Astrocyte (in vitro differentiated cells and primary cell): ENCODE results near the gene HRAS. TPM values are rescaled to one million over a fixed set of nuclear protein-coding genes. Genes with fewer than 3 reads are reported as not detected.

ENCODE experiments used
- DNase-seq: peaks from one replicate; pipeline ENCODE4 v3.0.0-alpha.2; 2010; ENCODE audit warnings: low read depth
- FAIRE-seq: peaks from 2 replicates; lab custom pipeline; 2011; peaks lifted over from hg19 to GRCh38; lab: Jason Lieb, UNC
- H2AFZ ChIP-seq: 2 replicates; pipeline ENCODE4 v1.6.0; 2012; ENCODE audit warnings: low read depth, low read length, inconsistent platforms
- H3K27ac ChIP-seq: 2 replicates; pipeline ENCODE4 v1.5.1; 2011; ENCODE audit warnings: low read depth, low read length, inconsistent platforms
- H3K27me3 ChIP-seq: 2 replicates; pipeline ENCODE4 v1.6.0; 2011; ENCODE audit warnings: low read length, inconsistent platforms; ENCODE audit not compliant: insufficient read depth
- H3K36me3 ChIP-seq: 2 replicates; pipeline ENCODE4 v1.5.1; 2011; ENCODE audit warnings: low read length, inconsistent platforms; ENCODE audit not compliant: insufficient read depth
- H3K4me1 ChIP-seq: 2 replicates; pipeline ENCODE4 v1.5.1; 2011; ENCODE audit warnings: low read length, inconsistent platforms; ENCODE audit not compliant: insufficient read depth
- H3K4me2 ChIP-seq: 2 replicates; pipeline ENCODE4 v1.6.0; 2012; ENCODE audit warnings: low read length, inconsistent platforms
- H3K4me3 ChIP-seq: 2 replicates; pipeline ENCODE4 v1.5.1; 2011; ENCODE audit warnings: low read depth, mild to moderate bottlenecking, low read length, inconsistent platforms; ENCODE audit not compliant: insufficient read depth
- H3K79me2 ChIP-seq: 2 replicates; pipeline ENCODE4 v1.6.0; 2012; ENCODE audit warnings: mild to moderate bottlenecking, low read length, inconsistent platforms; ENCODE audit not compliant: insufficient read depth
- H3K9ac ChIP-seq: 2 replicates; pipeline ENCODE4 v1.6.0; 2012; ENCODE audit warnings: mild to moderate bottlenecking, low read length, inconsistent platforms
- H3K9me3 ChIP-seq: 2 replicates; pipeline ENCODE4 v1.5.1; 2012; ENCODE audit warnings: low read depth, mild to moderate bottlenecking, low read length, inconsistent platforms; ENCODE audit not compliant: insufficient read depth
- H4K20me1 ChIP-seq: 2 replicates; pipeline ENCODE4 v1.6.0; 2012; ENCODE audit warnings: low read length, inconsistent platforms; ENCODE audit not compliant: insufficient read depth
- H3K27ac Mint-ChIP-seq: one replicate; pipeline ENCODE4 v1.8.0; 2021; ENCODE audit warnings: mild to moderate bottlenecking, mixed read lengths; ENCODE audit not compliant: unreplicated experiment
- H3K27me3 Mint-ChIP-seq: one replicate; pipeline ENCODE4 v1.8.0; 2021; ENCODE audit warnings: low read depth, mixed read lengths; ENCODE audit not compliant: unreplicated experiment
- H3K36me3 Mint-ChIP-seq: one replicate; pipeline ENCODE4 v1.8.0; 2021; ENCODE audit warnings: low read depth, mixed read lengths; ENCODE audit not compliant: unreplicated experiment
- H3K4me1 Mint-ChIP-seq: one replicate; pipeline ENCODE4 v1.8.0; 2021; ENCODE audit warnings: low read depth, mixed read lengths; ENCODE audit not compliant: unreplicated experiment
- H3K4me3 Mint-ChIP-seq: one replicate; pipeline ENCODE4 v1.8.0; 2021; ENCODE audit warnings: mild to moderate bottlenecking, moderate library complexity, mixed read lengths; ENCODE audit not compliant: unreplicated experiment
- H3K9me3 Mint-ChIP-seq: one replicate; pipeline ENCODE4 v1.8.0; 2021; ENCODE audit warnings: mild to moderate bottlenecking, mixed read lengths; ENCODE audit not compliant: unreplicated experiment
- CTCF ChIP-seq: IDR thresholded peaks from 2 replicates; pipeline ENCODE4 v1.5.1; 2011; ENCODE audit warnings: low read depth, mild to moderate bottlenecking, inconsistent platforms, low read length, moderate library complexity; ENCODE audit not compliant: insufficient read depth
- EZH2 ChIP-seq: IDR thresholded peaks from 2 replicates; pipeline ENCODE4 v1.6.1; 2012; ENCODE audit warnings: mild to moderate bottlenecking, low read length, inconsistent platforms; ENCODE audit not compliant: insufficient read depth
- total RNA-seq: library from RNA; stranded (reverse); gene quantifications from 2 replicates; pipeline ENCODE4 v1.2.1, GENCODE V29; 2021

The HRAS gene
- total RNA-seq, 1 donor from 2014 or later, result 84.2 TPM

- no peak overlapping the region for H3K27ac Mint-ChIP-seq
- DNase-seq (no peak), FAIRE-seq (no peak)
- Histone ChIP-seq H4K20me1 (peaks cover 34% of the 10 kb centered on the region), H3K9ac (peak overlapping the region; percentile 86), H3K4me2 (peak overlapping the region; percentile 95), H3K27me3 (no peaks in the 10 kb centered on the region), H3K36me3 (peaks cover 3% of the 10 kb centered on the region), H3K27ac (no peak overlapping the region), H2AFZ (no peak overlapping the region), H3K4me1 (peaks cover 26% of the 10 kb centered on the region), H3K4me3 (peak overlapping the region; percentile 78), H3K79me2 (peaks cover 20% of the 10 kb centered on the region), H3K9me3 (no peaks in the 10 kb centered on the region)
- peaks cover 2% of the 10 kb centered on the region for H3K27me3 Mint-ChIP-seq
- no peaks in the 10 kb centered on the region for H3K36me3 Mint-ChIP-seq
- H3K9me3 Mint-ChIP-seq, result no peaks in the 10 kb centered on the region
- H3K4me1 Mint-ChIP-seq, result peaks cover 4% of the 10 kb centered on the region
- peak overlapping the region; percentile 78 for H3K4me3 Mint-ChIP-seq
- TF ChIP-seq EZH2, result no peak
- no peak for TF ChIP-seq CTCF
These were observed 1.6 kb downstream of the HRAS start for GRCh38 chr11:533586-534395.

GRCh38 chr11:532986-533585 lies 2.3 kb downstream of the HRAS start:
- H3K9me3 Mint-ChIP-seq, result no peaks in the 10 kb centered on the region
- H3K27me3 ChIP-seq, result no peaks in the 10 kb centered on the region
- no peak overlapping the region for H2AFZ ChIP-seq
- no peaks in the 10 kb centered on the region for H3K27me3 Mint-ChIP-seq
- no peaks in the 10 kb centered on the region for H3K9me3 ChIP-seq
- H3K79me2 ChIP-seq, result peaks cover 20% of the 10 kb centered on the region
- H3K36me3 ChIP-seq, result peaks cover 3% of the 10 kb centered on the region
- H3K4me3 ChIP-seq, result no peak overlapping the region
- peaks cover 34% of the 10 kb centered on the region for H4K20me1 ChIP-seq
- no peak overlapping the region for H3K27ac Mint-ChIP-seq
- H3K27ac ChIP-seq, result no peak overlapping the region
- DNase-seq (no peak), FAIRE-seq (no peak)
- peaks cover 4% of the 10 kb centered on the region for H3K4me1 Mint-ChIP-seq
- no peak overlapping the region for H3K4me3 Mint-ChIP-seq
- H3K4me2 ChIP-seq, result no peak overlapping the region
- no peak for TF ChIP-seq CTCF
- no peak for TF ChIP-seq EZH2
- H3K36me3 Mint-ChIP-seq, result no peaks in the 10 kb centered on the region
- H3K9ac ChIP-seq, result no peak overlapping the region
- peaks cover 26% of the 10 kb centered on the region for H3K4me1 ChIP-seq
